ENCODE results near the gene CD1E.

The CD1E gene

GRCh38 chr1:158400871-158401270 is 47.2 kb downstream of the CD1E start:
- TF ChIP-seq CTCF (IDR thresholded peaks at IDR 0.05; ENCODE audit: low read depth, low read length): no peak
- no peaks in the 10 kb centered on the region for H3K36me3 ChIP-seq
- no peak overlapping the region for H3K4me3 ChIP-seq (ENCODE audit: low read depth, low read length)
- DNase-seq: no peak
- no peaks in the 10 kb centered on the region for H3K9me3 ChIP-seq
- no peaks in the 10 kb centered on the region for H3K27me3 ChIP-seq
- H3K4me1 ChIP-seq: no peaks in the 10 kb centered on the region

GRCh38 chr1:158407092-158407491 is 53.4 kb downstream of the CD1E start:
- no peak for DNase-seq
- no peaks in the 10 kb centered on the region for H3K9me3 ChIP-seq
- no peaks in the 10 kb centered on the region for H3K4me1 ChIP-seq
- no peak overlapping the region for H3K4me3 ChIP-seq (ENCODE audit: low read depth, low read length)
- no peaks in the 10 kb centered on the region for H3K27me3 ChIP-seq
- no peaks in the 10 kb centered on the region for H3K36me3 ChIP-seq
- TF ChIP-seq CTCF (IDR thresholded peaks at IDR 0.05; ENCODE audit: low read depth, low read length): no peak

Measured in BE2C (cell line).